Endothelial cell of umbilical vein (primary cell): ENCODE data around the gene NUDT14. TPM values are rescaled to one million over a fixed set of nuclear protein-coding genes. Genes with fewer than 3 reads are reported as not detected.

Experiments used
- BruUV-seq: library from RNA; stranded (reverse); fragments of 400-500 nt; replicated peaks from 2 replicates; lab custom pipeline; 2021; lab: Mats Ljungman, UMichigan
- CTCF ChIA-PET: fragments of 300-600, 350-600 bp; sonication (Branson Sonifier 250); formaldehyde crosslinking; loops from one replicate; lab custom pipeline; 2021; ENCODE audit warnings: antibody characterized with exemption, inconsistent platforms; lab: Charles Lee
- POLR2A ChIA-PET: fragments of 300-600, 350-600 bp; sonication (Branson Sonifier 250); formaldehyde crosslinking; loops from one replicate; lab custom pipeline; 2021; ENCODE audit warnings: antibody characterized with exemption, inconsistent platforms; lab: Charles Lee
- DNase-seq: peaks from one replicate; pipeline ENCODE4 v3.0.0-alpha.2; 2011; ENCODE audit warnings: low read depth, low spot score
- FAIRE-seq: peaks from 2 replicates; lab custom pipeline; 2011; peaks lifted over from hg19 to GRCh38; lab: Jason Lieb, UNC
- H2AFZ ChIP-seq: 2 replicates; pipeline ENCODE4 v1.6.0; 2012; ENCODE audit warnings: low read depth, low read length, control low read depth, inconsistent platforms
- H3K27ac ChIP-seq: 2 replicates; pipeline ENCODE4 v1.5.1; 2011; ENCODE audit warnings: low read depth, mild to moderate bottlenecking, control low read depth, low read length, moderate library complexity; ENCODE audit not compliant: insufficient read depth
- H3K27me3 ChIP-seq, 2 experiments: 2 replicates each; pipeline versions ENCODE4 v1.6.0 to v1.6.1; 2011; ENCODE audit warnings: low read length in 2 of 2, mixed read lengths in 1 of 2; ENCODE audit not compliant: control insufficient read depth in 2 of 2, insufficient read depth in 2 of 2
- H3K36me3 ChIP-seq, 2 experiments: 2 replicates in 1 of 2; 3 replicates in 1 of 2; pipeline ENCODE4 v1.5.1; 2011; ENCODE audit warnings: low read length in 2 of 2, mild to moderate bottlenecking in 1 of 2, moderate library complexity in 1 of 2; ENCODE audit not compliant: control insufficient read depth in 2 of 2, insufficient read depth in 2 of 2; ENCODE audit errors: extremely low read depth in 1 of 2
- H3K4me1 ChIP-seq: 3 replicates; pipeline ENCODE4 v1.5.1; 2011; ENCODE audit warnings: mild to moderate bottlenecking, low read length; ENCODE audit not compliant: control insufficient read depth, insufficient read depth; ENCODE audit errors: extremely low read depth
- H3K4me2 ChIP-seq: 2 replicates; pipeline ENCODE4 v1.6.1; 2011; ENCODE audit warnings: low read length, control low read depth, mixed read lengths; ENCODE audit not compliant: insufficient read depth
- H3K4me3 ChIP-seq, 3 experiments: fragments of 200-600 bp in 1 of 3; sonication (generic), shearing (Covaris generic) in 1 of 3; replicated peaks in 1 of 3; 2 replicates each; pipeline ENCODE4 v1.5.1; 2011 to 2016; ENCODE audit warnings: control low read depth in 3 of 3, low read length in 3 of 3, mild to moderate bottlenecking in 2 of 3, inconsistent platforms in 1 of 3, low read depth in 1 of 3, moderate library complexity in 1 of 3; ENCODE audit not compliant: insufficient read depth in 1 of 3
- H3K79me2 ChIP-seq: 2 replicates; pipeline ENCODE4 v1.6.0; 2012; ENCODE audit warnings: low read length, inconsistent platforms; ENCODE audit not compliant: control insufficient read depth, insufficient read depth
- H3K9ac ChIP-seq: replicated peaks from 2 replicates; pipeline ENCODE3; 2011; ENCODE audit warnings: low read length, control low read depth; ENCODE audit not compliant: insufficient read depth; ENCODE audit errors: extremely low read depth
- H3K9me1 ChIP-seq: replicated peaks from 3 replicates; pipeline ENCODE4 v1.6.0; 2011; ENCODE audit warnings: mild to moderate bottlenecking, low read length; ENCODE audit not compliant: control insufficient read depth, insufficient read depth; ENCODE audit errors: extremely low read depth
- H3K9me3 ChIP-seq: replicated peaks from 2 replicates; pipeline ENCODE4 v1.5.1; 2012; ENCODE audit warnings: low read length, inconsistent platforms; ENCODE audit not compliant: control insufficient read depth, insufficient read depth
- H4K20me1 ChIP-seq: replicated peaks from 2 replicates; pipeline ENCODE3; 2011; ENCODE audit warnings: mild to moderate bottlenecking, low read length; ENCODE audit not compliant: control insufficient read depth, insufficient read depth; ENCODE audit errors: extremely low read depth
- EZH2 ChIP-seq: IDR thresholded peaks from 2 replicates; pipeline ENCODE4 v1.6.1; 2012; ENCODE audit warnings: borderline replicate concordance, low read depth, mild to moderate bottlenecking, moderate library complexity, low read length, inconsistent platforms; ENCODE audit not compliant: severe bottlenecking
- FOS ChIP-seq: IDR thresholded peaks from 2 replicates; pipeline ENCODE4 v1.6.1; 2011; ENCODE audit warnings: mild to moderate bottlenecking, low read length, moderate library complexity, borderline replicate concordance; ENCODE audit not compliant: insufficient read depth
- GATA2 ChIP-seq: IDR thresholded peaks from 2 replicates; pipeline ENCODE4 v1.7.0; 2011; ENCODE audit warnings: low read depth, mild to moderate bottlenecking, moderate library complexity, mixed read lengths, low read length; ENCODE audit not compliant: insufficient read length, insufficient read depth
- JUN ChIP-seq: IDR thresholded peaks from 2 replicates; pipeline ENCODE4 v1.6.1; 2011; ENCODE audit warnings: borderline replicate concordance, low read depth; ENCODE audit not compliant: insufficient read length, insufficient read depth
- MAX ChIP-seq: IDR thresholded peaks from 2 replicates; pipeline ENCODE4 v1.6.1; 2011; ENCODE audit not compliant: insufficient read depth, insufficient read length
- MYC ChIP-seq: IDR thresholded peaks from one replicate; pipeline ENCODE4 v1.6.1; 2011; ENCODE audit warnings: mild to moderate bottlenecking, low read depth, low read length
- POLR2A ChIP-seq: IDR thresholded peaks from 2 replicates; pipeline ENCODE4 v1.6.1; 2012; ENCODE audit warnings: low read depth, mild to moderate bottlenecking, control low read depth, low read length
- POLR2AphosphoS5 ChIP-seq: IDR thresholded peaks from 2 replicates; pipeline ENCODE4 v1.6.1; 2012; ENCODE audit warnings: low read depth, mild to moderate bottlenecking, control low read depth, low read length, moderate library complexity; ENCODE audit not compliant: insufficient read depth
- dilution Hi-C: fragments of 300-500 bp; cut with MboI; formaldehyde crosslinking; loops from one replicate; pipeline ENCODE4 v1.15.0; 2019; ENCODE audit warnings: low sequenced_read_pairs; ENCODE audit not compliant: extremely low pct_ligation_motif_present
- intact Hi-C: fragments of 100-400 bp; cut with micrococcal nuclease; formaldehyde crosslinking; loops from one replicate; pipeline ENCODE4 v1.10.0; 2022
- polyA plus RNA-seq, 4 experiments: library from polyadenylated mRNA; depleted of rRNA in 3 of 4; stranded (reverse) in 3 of 4; unstranded in 1 of 4; fragments of >200 nt; gene quantifications; 2 replicates each; pipeline versions ENCODE4 v1.2.1 to v1.2.3, GENCODE V29; 2011 to 2012; ENCODE audit warnings: missing spikeins in 1 of 4
- total RNA-seq: library from RNA; stranded (reverse); gene quantifications from 2 replicates; pipeline ENCODE4 v1.2.3, GENCODE V29; 2021
- TF ChIP-seq, protein P1 (sequence below), 2 donors: IDR thresholded peaks; 1 replicate in 1 of 2; 2 replicates in 1 of 2; pipeline ENCODE4 v1.5.1; 2011; ENCODE audit warnings: low read length in 2 of 2, mild to moderate bottlenecking in 2 of 2, moderate library complexity in 2 of 2, control low read depth in 1 of 2, inconsistent platforms in 1 of 2, low read depth in 1 of 2; ENCODE audit not compliant: insufficient read depth in 1 of 2; ENCODE audit errors: extremely low read depth in 1 of 2

The NUDT14 gene
- total and polyA plus RNA-seq, 2 donors (not counting 3 experiments of a cell fraction or from before 2014, with no cell fraction given): 97.7 to 103 TPM

GRCh38 chr14:105136401-105137322 lies 44.5 kb downstream of the NUDT14 start:
- no peak for FAIRE-seq
- H3K36me3 ChIP-seq: peaks cover 4 to 5% of the 10 kb centered on the region in 2 experiments
- CTCF ChIA-PET: interaction anchor here (0.9 to 2.5 kb wide), 4 partner anchors 9 to 46 kb away, joined by 3 to 7 read pairs (median 4); no protein-coding TSS in a partner anchor

More at GRCh38 chr14:105136401-105137322, 44.5 kb downstream of the NUDT14 start:
- H3K79me2 ChIP-seq: no peaks in the 10 kb centered on the region
- H2AFZ ChIP-seq: no peak overlapping the region
- TF ChIP-seq MYC (no peak), JUN (no peak), POLR2AphosphoS5 (no peak), FOS (no peak), GATA2 (no peak), POLR2A (no peak), MAX (no peak), EZH2 (no peak)
- TF ChIP-seq, protein P1, sequence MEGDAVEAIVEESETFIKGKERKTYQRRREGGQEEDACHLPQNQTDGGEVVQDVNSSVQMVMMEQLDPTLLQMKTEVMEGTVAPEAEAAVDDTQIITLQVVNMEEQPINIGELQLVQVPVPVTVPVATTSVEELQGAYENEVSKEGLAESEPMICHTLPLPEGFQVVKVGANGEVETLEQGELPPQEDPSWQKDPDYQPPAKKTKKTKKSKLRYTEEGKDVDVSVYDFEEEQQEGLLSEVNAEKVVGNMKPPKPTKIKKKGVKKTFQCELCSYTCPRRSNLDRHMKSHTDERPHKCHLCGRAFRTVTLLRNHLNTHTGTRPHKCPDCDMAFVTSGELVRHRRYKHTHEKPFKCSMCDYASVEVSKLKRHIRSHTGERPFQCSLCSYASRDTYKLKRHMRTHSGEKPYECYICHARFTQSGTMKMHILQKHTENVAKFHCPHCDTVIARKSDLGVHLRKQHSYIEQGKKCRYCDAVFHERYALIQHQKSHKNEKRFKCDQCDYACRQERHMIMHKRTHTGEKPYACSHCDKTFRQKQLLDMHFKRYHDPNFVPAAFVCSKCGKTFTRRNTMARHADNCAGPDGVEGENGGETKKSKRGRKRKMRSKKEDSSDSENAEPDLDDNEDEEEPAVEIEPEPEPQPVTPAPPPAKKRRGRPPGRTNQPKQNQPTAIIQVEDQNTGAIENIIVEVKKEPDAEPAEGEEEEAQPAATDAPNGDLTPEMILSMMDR (IDR thresholded peaks at IDR 0.05; ENCODE audit: extremely low read depth in 1 of 2, insufficient read depth in 1 of 2, low read depth in 1 of 2, low read length in 2 of 2): no peak
- intact Hi-C loops: no loop called here
- H3K9me1 ChIP-seq: no peaks in the 10 kb centered on the region
- no peaks in the 10 kb centered on the region for H4K20me1 ChIP-seq
- no peak overlapping the region for H3K4me3 ChIP-seq
- H3K4me2 ChIP-seq: no peak overlapping the region
- no peaks in the 10 kb centered on the region for H3K9me3 ChIP-seq
- peaks cover 6 to 20% of the 10 kb centered on the region in 2 experiments for H3K27me3 ChIP-seq
- no peaks in the 10 kb centered on the region for H3K4me1 ChIP-seq
- no TSS peak for BruUV-seq
- no peak for DNase-seq
- H3K9ac ChIP-seq: no peak overlapping the region
- POLR2A ChIA-PET: no interaction called here
- H3K27ac ChIP-seq: no peak overlapping the region
- dilution Hi-C loops: no loop called here
